Measurements from ENCODE around the gene CARTPT. TPM values are rescaled to one million over a fixed set of nuclear protein-coding genes. Genes with fewer than 3 reads are reported as not detected.

CARTPT gene
- polyA plus RNA-seq, 3 donors, result not detected

GRCh38 chr5:71693828-71694427, 25.1 kb upstream of the CARTPT start:
- peak overlapping the region in 1 of 7 donors; percentile 54 for H3K27ac Mint-ChIP-seq
- H3K79me2 ChIP-seq (ENCODE audit: insufficient read depth, low read length), result no peaks in the 10 kb centered on the region
- peaks cover 2 to 16% (median 3%) of the 10 kb centered on the region in 3 donors for H3K27me3 Mint-ChIP-seq (ENCODE audit: low read depth in 3 of 3)
- 70% methylated on average over 2 of the region's 7 CpGs for WGBS (ENCODE audit: insufficient coverage)
- H3K27me3 ChIP-seq (ENCODE audit: control insufficient read depth in 2 of 2, insufficient read depth in 2 of 2, low read length in 2 of 2), result peaks cover 0 to 2% of the 10 kb centered on the region in 2 donors
- H3K4me2 ChIP-seq (replicated peaks; ENCODE audit: extremely low read depth, low read length, poor library complexity, severe bottlenecking), result no peak overlapping the region
- H4K20me1 ChIP-seq (ENCODE audit: insufficient read depth, low read length), result no peaks in the 10 kb centered on the region
- intact Hi-C loops (cut with micrococcal nuclease), result no loop called here
- H3K4me1 ChIP-seq (ENCODE audit: control insufficient read depth in 1 of 2, insufficient read depth in 2 of 2, low read length in 2 of 2), result no peaks in the 10 kb centered on the region
- no peak for TF ChIP-seq CTCF (IDR thresholded peaks at IDR 0.05)
- peaks cover 0 to 6% of the 10 kb centered on the region in 2 donors for H3K9me3 ChIP-seq (replicated peaks in 1 of 2; ENCODE audit: control insufficient read depth in 1 of 2, insufficient read depth in 1 of 2, low read length in 2 of 2)
- H3K36me3 Mint-ChIP-seq, result no peaks in the 10 kb centered on the region
- H2AFZ ChIP-seq (ENCODE audit: insufficient read depth, low read depth, low read length, poor library complexity, severe bottlenecking), result no peak overlapping the region
- H3K36me3 ChIP-seq (replicated peaks in 1 of 2; ENCODE audit: control insufficient read depth in 1 of 2, insufficient read depth in 2 of 2, low read length in 2 of 2), result no peaks in the 10 kb centered on the region
- peaks cover 6% of the 10 kb centered on the region for H3K4me1 Mint-ChIP-seq
- H3K4me3 ChIP-seq (replicated peaks in 1 of 3; ENCODE audit: low read depth in 2 of 3, low read length in 3 of 3), result no peak overlapping the region
- no peak overlapping the region for H3K9ac ChIP-seq (ENCODE audit: insufficient read depth, low read length, poor library complexity, severe bottlenecking)
- no peak overlapping the region for H3K4me3 Mint-ChIP-seq
- no peak overlapping the region for H3K27ac ChIP-seq (ENCODE audit: low read depth in 1 of 2, low read length in 2 of 2)
- DNase-seq, result no peak
- peaks cover 2 to 11% (median 5%) of the 10 kb centered on the region in 7 donors for H3K9me3 Mint-ChIP-seq

DNA sequence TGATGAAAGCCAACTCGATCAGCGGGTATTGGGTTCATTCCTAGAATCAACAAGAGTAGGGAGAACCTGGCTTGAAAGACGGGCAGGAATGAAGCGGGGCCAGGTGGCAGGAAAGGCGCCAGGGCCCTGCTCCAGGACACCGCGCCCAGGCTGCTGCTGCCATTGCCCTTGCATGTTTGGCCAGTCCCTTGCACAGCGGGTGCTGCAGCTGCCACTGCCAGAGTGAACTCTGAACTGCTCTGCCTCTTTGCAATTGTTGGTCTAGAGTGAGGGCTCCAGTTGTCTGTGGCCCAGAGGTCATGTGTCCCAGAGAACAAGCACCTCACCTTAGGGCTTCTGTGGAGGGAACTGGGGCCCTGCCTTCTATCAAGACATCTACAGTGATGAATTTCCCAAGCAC, 24.0 kb upstream of the CARTPT start:
- no peaks in the 10 kb centered on the region for H3K36me3 Mint-ChIP-seq
- H3K4me1 Mint-ChIP-seq, result peaks cover 6% of the 10 kb centered on the region
- H3K27ac ChIP-seq (ENCODE audit: low read depth in 1 of 2, low read length in 2 of 2), result no peak overlapping the region
- H3K27me3 ChIP-seq (ENCODE audit: control insufficient read depth in 2 of 2, insufficient read depth in 2 of 2, low read length in 2 of 2), result peaks cover 0 to 2% of the 10 kb centered on the region in 2 donors
- no peak overlapping the region for H3K4me2 ChIP-seq (replicated peaks; ENCODE audit: extremely low read depth, low read length, poor library complexity, severe bottlenecking)
- H4K20me1 ChIP-seq (ENCODE audit: insufficient read depth, low read length), result no peaks in the 10 kb centered on the region
- no peaks in the 10 kb centered on the region for H3K79me2 ChIP-seq (ENCODE audit: insufficient read depth, low read length)
- H3K27me3 Mint-ChIP-seq (ENCODE audit: low read depth in 3 of 3), result peaks cover 2 to 16% (median 3%) of the 10 kb centered on the region in 3 donors
- peaks cover 2 to 11% (median 5%) of the 10 kb centered on the region in 7 donors for H3K9me3 Mint-ChIP-seq
- H3K9ac ChIP-seq (ENCODE audit: insufficient read depth, low read length, poor library complexity, severe bottlenecking), result no peak overlapping the region
- no peak for TF ChIP-seq CTCF (IDR thresholded peaks at IDR 0.05)
- no peak overlapping the region for H3K4me3 Mint-ChIP-seq
- H3K36me3 ChIP-seq (replicated peaks in 1 of 2; ENCODE audit: control insufficient read depth in 1 of 2, insufficient read depth in 2 of 2, low read length in 2 of 2), result no peaks in the 10 kb centered on the region
- H2AFZ ChIP-seq (ENCODE audit: insufficient read depth, low read depth, low read length, poor library complexity, severe bottlenecking), result no peak overlapping the region
- WGBS (ENCODE audit: insufficient coverage), result 89% methylated on average over 8 of the region's 8 CpGs
- no peak for DNase-seq
- H3K27ac Mint-ChIP-seq, result no peak overlapping the region
- H3K4me1 ChIP-seq (ENCODE audit: control insufficient read depth in 1 of 2, insufficient read depth in 2 of 2, low read length in 2 of 2), result no peaks in the 10 kb centered on the region
- H3K9me3 ChIP-seq (replicated peaks in 1 of 2; ENCODE audit: control insufficient read depth in 1 of 2, insufficient read depth in 1 of 2, low read length in 2 of 2), result peaks cover 0 to 6% of the 10 kb centered on the region in 2 donors
- intact Hi-C loops (cut with micrococcal nuclease), result no loop called here
- no peak overlapping the region for H3K4me3 ChIP-seq (replicated peaks in 1 of 3; ENCODE audit: low read depth in 2 of 3, low read length in 3 of 3)

All from CD14-positive monocyte (primary cell).